ENCODE measurements around the gene AIF1L. TPM values are rescaled to one million over a fixed set of nuclear protein-coding genes. Genes with fewer than 3 reads are reported as not detected.
"Not testable (repeated sequence)": the region's sequence is repeated elsewhere in the genome, so short reads cannot be mapped to it uniquely, and the experiment has no call there.

Gene AIF1L
- total and polyA plus RNA-seq, 3 donors from 2014 or later: 8.3 to 24.6 (median 14.9) TPM

GRCh38 chr9:131153595-131153994 lies 57.3 kb downstream of the AIF1L start:
- no peaks in the 10 kb centered on the region for H3K36me3 ChIP-seq (ENCODE audit: low read depth, missing control alignments)
- H3K27me3 ChIP-seq: no peaks in the 10 kb centered on the region
- H3K27ac ChIP-seq: no peak overlapping the region
- intact Hi-C loops (cut with DNase I; ENCODE audit: low total_unique reads): no loop called here
- 92 to 96% methylated on average over 4 of the region's 4 CpGs for WGBS, 2 donors
- H3K4me3 ChIP-seq: no peak overlapping the region
- TF ChIP-seq POLR2A (IDR thresholded peaks at IDR 0.05): no peak
- TF ChIP-seq, protein P1, sequence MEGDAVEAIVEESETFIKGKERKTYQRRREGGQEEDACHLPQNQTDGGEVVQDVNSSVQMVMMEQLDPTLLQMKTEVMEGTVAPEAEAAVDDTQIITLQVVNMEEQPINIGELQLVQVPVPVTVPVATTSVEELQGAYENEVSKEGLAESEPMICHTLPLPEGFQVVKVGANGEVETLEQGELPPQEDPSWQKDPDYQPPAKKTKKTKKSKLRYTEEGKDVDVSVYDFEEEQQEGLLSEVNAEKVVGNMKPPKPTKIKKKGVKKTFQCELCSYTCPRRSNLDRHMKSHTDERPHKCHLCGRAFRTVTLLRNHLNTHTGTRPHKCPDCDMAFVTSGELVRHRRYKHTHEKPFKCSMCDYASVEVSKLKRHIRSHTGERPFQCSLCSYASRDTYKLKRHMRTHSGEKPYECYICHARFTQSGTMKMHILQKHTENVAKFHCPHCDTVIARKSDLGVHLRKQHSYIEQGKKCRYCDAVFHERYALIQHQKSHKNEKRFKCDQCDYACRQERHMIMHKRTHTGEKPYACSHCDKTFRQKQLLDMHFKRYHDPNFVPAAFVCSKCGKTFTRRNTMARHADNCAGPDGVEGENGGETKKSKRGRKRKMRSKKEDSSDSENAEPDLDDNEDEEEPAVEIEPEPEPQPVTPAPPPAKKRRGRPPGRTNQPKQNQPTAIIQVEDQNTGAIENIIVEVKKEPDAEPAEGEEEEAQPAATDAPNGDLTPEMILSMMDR (IDR thresholded peaks at IDR 0.05): no peak
- no peak for DNase-seq
- H3K4me1 ChIP-seq: no peaks in the 10 kb centered on the region
- no peaks in the 10 kb centered on the region for H3K9me3 ChIP-seq

GRCh38 chr9:131158673-131159072 lies 62.3 kb downstream of the AIF1L start:
- H3K4me3 ChIP-seq; H3K27me3 ChIP-seq; intact Hi-C loops (cut with DNase I; ENCODE audit: low total_unique reads); H3K4me1 ChIP-seq; H3K9me3 ChIP-seq; DNase-seq; H3K27ac ChIP-seq; H3K36me3 ChIP-seq (ENCODE audit: low read depth, missing control alignments): not testable (repeated sequence)
- WGBS, 2 donors: 74 to 92% methylated on average over 1 of the region's 1 CpG

GRCh38 chr9:131160416-131161112 lies 64.2 kb downstream of the AIF1L start:
- 83 to 92% methylated on average over 1 of the region's 1 CpG for WGBS, 2 donors
- H3K36me3 ChIP-seq (ENCODE audit: low read depth, missing control alignments): no peaks in the 10 kb centered on the region
- H3K4me1 ChIP-seq: no peaks in the 10 kb centered on the region
- no peaks in the 10 kb centered on the region for H3K9me3 ChIP-seq
- intact Hi-C loops (cut with DNase I; ENCODE audit: low total_unique reads): no loop called here
- no peak overlapping the region for H3K27ac ChIP-seq
- no peaks in the 10 kb centered on the region for H3K27me3 ChIP-seq
- DNase-seq: no peak
- no peak for TF ChIP-seq POLR2A (IDR thresholded peaks at IDR 0.05)
- TF ChIP-seq, protein P1 (IDR thresholded peaks at IDR 0.05): no peak
- H3K4me3 ChIP-seq: no peak overlapping the region

GRCh38 chr9:131161585-131161984 lies 65.3 kb downstream of the AIF1L start:
- Histone ChIP-seq H3K9me3 (no peaks in the 10 kb centered on the region), H3K4me3 (no peak overlapping the region), H3K4me1 (no peaks in the 10 kb centered on the region), H3K27ac (no peak overlapping the region), H3K36me3 (ENCODE audit: low read depth, missing control alignments) (no peaks in the 10 kb centered on the region), H3K27me3 (no peaks in the 10 kb centered on the region)
- no peak for DNase-seq
- intact Hi-C loops (cut with DNase I; ENCODE audit: low total_unique reads): no loop called here
- 91% methylated on average over 6 of the region's 6 CpGs for WGBS, 2 donors
- TF ChIP-seq POLR2A (IDR thresholded peaks at IDR 0.05): no peak
- TF ChIP-seq, protein P1 (IDR thresholded peaks at IDR 0.05): no peak

DNA sequence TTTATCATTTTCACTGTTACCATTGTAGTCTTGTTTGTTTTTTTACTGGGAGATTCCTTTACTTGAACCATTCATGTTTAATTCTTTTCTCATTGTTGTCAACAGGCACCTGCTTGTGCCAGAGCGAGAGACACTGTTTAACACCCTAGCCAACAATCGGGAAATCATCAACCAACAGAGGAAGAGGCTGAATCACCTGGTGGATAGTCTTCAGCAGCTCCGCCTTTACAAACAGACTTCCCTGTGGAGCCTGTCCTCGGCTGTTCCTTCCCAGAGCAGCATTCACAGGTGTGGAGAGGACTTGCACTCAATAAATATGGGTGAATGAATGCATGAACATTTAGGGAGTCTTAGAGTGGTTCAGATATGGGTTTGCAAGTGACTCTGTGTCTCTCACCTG lies 66.6 kb downstream of the AIF1L start:
- DNase-seq: no peak
- Histone ChIP-seq H3K9me3 (no peaks in the 10 kb centered on the region), H3K36me3 (ENCODE audit: low read depth, missing control alignments) (no peaks in the 10 kb centered on the region), H3K4me3 (no peak overlapping the region), H3K27ac (no peak overlapping the region), H3K4me1 (peaks cover 9% of the 10 kb centered on the region), H3K27me3 (no peaks in the 10 kb centered on the region)
- TF ChIP-seq, protein P1 (IDR thresholded peaks at IDR 0.05): no peak
- TF ChIP-seq POLR2A (IDR thresholded peaks at IDR 0.05): no peak
- intact Hi-C loops (cut with DNase I; ENCODE audit: low total_unique reads): no loop called here
- WGBS, 2 donors: 95 to 96% methylated on average over 4 of the region's 4 CpGs
